NCI-H2196 treated with DMSO at 0.1 percent for 48 hours (cell line): Measurements from ENCODE around the gene ZNRF3.
"Not testable (repeated sequence)": the region's sequence is repeated elsewhere in the genome, so short reads cannot be mapped to it uniquely, and the experiment has no call there.

ENCODE experiments used
- DNase-seq: peaks from one replicate; lab custom pipeline; 2025; ENCODE audit not compliant: unreplicated experiment; lab: John Stamatoyannopoulos, UW

ZNRF3 gene

DNA sequence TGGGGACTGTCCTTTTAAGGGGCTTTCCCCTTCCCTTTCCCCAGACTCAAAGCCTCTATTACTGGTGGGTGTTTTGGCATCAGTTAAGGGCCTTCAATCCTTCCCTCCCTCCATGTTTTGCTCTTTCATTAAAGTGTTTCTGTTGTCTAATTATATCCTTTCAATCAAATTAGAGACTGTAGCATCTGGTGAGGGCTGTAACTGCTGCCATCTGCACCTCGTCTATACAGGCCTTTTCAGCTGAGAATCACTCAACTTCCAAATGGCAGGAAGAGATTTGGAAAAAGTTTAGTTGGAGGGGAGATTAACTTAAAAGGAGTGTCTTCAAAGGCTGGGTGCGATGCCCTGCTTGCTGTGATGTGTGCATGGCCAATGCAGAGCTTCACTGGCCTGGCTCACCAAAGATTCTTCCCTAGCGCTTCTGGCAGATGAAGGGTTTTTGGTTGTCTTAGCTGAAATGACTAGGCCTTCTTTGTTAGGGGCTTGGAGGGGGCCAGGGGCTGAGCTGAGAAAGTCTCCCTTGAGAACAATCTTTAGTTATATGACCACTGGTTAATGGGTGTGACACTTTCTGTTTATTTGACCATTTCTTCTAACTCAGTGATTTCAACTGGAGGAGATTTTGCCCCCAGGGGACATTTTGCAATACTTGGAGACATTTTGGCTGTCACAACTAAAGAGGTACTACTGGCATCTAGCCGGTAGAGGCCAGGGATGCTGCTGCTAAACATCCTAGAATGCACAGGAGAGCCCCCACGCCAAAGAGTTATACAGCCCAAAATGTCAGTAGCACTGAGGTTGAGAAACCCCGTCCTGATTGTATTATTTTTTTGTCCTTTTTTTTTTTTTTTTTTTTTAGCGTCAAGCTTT, 197.0 kb downstream of the ZNRF3 start:
- DNase-seq: no peak

DNA sequence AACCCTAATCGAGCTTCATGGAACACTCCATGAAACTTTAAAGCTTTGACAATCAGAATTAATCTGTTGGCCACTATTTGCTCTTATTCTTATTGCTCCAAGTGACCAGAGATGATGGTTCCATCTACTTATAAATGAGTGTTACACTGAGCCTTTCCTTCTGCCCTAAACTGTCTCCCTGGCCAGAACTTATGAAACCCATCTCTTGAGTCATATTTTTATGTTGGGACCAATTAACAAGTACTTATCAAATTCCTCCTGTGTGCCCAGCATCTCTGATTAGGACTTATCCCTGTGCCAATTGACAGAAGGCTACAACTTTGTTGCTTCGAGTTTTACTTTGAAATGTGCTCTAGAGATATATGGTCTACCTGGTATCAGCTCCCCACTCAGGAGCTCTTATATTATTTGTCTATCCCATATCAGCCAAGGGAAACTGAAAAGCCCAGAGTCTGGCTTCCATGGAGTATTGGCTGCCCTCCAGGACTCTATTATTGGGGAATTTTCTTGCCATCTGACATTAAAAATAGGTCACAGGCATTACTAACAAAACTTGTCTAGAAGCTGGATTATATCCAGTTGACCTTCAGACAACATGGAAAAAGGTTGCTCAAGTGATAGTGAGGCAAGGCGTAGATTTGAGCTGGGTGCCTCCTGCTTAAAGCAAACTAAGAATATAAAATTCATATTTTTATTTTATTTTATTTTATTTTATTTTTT, 198.3 kb downstream of the ZNRF3 start:
- DNase-seq: no peak

DNA sequence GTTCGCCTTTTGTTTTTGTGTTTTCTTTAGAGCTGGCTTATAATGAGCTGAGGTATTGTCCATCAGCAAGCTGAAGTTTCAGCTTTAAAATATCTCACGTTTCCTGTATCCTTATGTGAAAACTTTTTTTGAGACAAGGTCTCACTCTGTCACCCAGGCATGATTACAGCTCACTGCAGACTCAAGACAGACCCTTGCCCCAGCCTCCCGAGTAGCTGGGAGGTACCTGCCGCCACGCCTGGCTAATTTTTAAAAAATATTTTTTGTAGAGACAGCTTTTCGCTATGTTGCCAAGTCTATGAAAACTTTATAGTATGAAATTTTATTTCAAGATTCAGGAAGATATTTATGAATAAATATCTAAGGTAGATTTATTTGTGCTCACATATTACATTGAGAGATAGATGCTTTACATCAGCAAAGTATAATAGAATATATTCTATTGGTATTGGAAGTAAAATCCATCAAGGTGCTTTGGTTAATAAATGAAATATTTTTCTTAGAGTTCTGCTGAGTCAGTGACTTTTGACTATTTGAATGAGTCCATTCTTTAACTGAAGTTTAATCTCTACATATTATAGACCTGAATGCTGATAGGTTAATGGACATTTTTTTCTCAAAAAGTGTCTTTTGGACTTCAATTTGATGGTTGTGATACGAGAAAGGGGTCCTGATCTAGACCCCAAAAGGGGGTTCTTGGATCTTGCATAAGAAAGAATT, 199.6 kb downstream of the ZNRF3 start:
- DNase-seq: no peak

DNA sequence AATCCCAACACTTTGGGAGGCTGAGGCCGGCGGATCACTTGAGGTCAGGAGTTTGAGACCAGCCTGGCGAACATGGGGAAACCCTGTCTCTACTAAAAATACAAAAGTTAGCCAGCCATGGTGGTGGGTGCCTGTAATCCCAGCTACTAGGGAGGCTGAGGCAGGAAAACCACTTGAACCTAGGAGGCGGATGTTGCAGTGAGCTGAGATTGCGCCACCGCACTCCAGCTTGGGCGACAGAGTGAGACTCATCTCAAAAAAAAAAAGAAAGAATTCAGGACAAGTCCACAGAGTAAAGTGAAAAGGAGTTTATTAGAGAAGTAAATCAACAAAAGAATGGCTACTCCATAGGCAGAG, 200.2 kb downstream of the ZNRF3 start:
- DNase-seq: not testable (repeated sequence)

DNA sequence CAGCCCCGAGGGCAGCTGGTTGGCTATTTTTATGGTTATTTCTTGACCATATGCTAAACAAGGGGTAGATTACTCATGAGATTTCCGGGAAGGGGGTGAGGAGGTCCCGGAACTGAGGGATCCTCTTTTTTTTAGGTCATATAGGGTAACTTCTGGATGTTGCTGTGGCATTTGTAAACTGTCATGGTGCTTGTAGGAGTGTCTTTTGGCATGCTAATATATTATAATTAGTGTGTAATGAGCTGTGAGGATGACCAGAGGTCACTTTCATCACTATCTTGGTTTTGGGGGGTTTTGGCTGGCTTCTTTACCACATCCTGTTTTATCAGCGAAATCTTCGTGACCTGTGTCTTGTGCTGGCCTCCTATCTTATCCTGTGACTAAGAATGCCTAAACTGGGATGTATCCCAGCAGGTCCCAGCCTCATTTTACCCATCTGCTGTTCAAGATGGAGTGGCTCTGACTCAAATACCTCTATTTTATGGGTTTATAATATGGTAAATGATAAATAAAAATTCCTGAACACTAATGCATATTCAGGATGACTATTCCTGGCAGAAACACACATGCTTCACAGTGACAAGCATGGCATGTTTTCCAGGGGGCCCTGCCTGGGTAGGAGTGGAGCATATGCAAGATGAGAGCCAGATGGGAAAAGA, 200.7 kb downstream of the ZNRF3 start:
- no peak for DNase-seq

DNA sequence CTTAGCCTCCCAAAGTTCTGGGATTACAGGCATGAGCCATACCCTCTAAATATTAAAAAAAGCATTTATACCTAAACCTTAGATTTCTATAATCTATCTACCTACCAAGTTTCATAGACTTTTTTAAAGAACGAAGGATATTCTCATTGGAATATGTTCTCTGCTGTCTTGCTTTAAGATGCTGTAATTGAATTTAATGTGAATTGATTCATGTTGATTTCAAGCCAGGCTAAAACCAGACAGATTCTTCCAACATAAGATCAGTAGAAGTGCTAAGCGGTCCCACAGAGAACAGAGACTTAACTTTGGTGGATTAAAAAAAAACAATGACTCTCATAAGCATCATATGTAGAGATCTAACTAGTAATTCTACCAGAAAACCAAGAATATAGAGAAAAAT, 203.6 kb downstream of the ZNRF3 start:
- DNase-seq: no peak

DNA sequence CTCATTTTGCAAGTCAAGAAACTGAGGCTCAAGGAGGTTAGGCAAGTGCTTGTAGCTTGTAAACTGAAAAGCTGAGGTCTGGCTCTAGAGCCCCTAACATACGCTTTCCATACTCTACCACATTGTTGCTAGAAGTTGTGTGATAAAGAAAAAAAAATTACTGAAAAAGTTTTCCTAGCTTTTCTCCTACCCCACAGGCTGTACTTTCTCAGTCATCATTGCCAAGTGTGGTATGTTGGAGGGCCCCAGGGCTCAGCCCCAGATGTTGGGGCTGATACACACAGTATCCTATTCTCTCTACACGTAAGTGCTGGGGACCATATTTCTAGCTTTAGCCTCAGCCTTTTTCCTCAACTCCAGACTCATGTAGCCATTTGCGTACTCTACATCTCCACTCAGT, 205.4 kb downstream of the ZNRF3 start:
- no peak for DNase-seq

DNA sequence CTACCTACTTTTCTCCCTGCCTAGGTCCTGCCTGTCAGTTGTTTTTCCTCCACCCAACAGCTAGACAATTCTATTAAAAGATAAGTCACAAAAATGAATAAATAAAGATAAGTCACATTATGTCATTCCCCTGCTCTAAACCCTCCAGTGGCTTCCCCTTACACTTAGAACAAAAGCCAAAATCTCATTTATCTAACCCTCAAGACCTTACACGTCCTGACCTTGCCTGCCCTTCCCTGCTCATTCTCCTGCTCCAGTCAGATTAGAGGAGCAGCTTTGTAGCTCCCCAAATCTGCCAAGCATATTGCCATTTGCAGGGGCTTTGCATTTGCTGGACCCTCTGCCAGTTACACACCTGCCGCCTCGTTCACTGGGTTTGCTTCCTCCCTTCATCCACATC, 206.1 kb downstream of the ZNRF3 start:
- DNase-seq: no peak

DNA sequence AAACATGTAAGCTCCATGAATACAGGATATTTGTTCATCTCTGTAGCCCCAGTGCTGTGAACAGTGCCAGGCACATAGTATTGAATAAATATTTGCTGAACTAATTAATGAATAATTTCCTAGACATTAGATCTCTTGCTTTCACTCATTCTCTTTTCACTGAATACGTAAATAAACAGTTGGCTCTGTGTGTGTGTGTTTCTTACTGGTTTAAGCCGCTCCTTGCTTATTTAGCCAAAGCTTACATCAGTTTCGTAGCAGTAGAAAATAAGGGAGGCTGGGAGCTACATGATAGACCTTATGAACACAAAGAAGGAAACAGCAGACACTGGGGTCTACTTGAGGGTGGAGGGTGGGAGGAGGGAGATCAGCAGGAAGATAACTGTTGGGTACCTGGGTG, 206.7 kb downstream of the ZNRF3 start:
- no peak for DNase-seq

DNA sequence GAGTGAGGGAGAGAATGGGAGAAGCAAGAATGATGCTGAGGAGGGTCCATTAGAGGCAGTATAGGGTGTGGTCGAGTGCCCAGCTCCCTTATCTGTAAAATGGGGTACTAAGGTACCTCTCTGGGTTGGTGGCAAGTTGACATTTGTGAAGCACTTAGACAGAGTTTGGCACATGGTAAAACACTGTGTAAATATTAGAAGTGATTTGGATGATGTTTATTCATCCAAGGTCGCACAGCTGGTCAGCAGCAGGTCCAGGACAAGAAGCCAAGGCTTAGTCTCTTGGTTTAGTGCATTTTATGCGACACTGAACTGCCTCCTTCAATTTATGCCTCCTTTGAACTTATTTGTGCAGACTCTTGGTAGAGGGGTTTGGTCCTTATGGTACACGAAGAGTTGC, 208.9 kb downstream of the ZNRF3 start:
- DNase-seq: no peak

DNA sequence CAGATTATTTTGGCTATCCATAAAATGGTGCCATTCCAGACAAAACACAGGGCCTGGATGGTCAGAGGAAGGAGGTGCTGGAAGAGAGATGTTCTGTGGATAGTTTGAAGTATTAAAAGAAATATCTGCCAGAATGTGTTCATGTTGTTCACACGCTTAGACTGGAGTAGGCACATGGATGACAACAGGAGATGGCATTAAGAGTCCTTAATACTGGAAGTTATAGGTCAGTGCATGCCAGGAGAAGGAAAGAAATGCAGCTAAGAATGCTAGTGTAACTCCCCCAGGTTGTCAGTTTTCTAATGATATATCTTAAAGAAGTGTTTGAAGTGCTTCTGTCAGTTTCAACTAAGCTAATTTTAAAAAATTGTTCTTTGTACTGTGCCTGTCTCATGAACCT, 209.7 kb downstream of the ZNRF3 start:
- no peak for DNase-seq

DNA sequence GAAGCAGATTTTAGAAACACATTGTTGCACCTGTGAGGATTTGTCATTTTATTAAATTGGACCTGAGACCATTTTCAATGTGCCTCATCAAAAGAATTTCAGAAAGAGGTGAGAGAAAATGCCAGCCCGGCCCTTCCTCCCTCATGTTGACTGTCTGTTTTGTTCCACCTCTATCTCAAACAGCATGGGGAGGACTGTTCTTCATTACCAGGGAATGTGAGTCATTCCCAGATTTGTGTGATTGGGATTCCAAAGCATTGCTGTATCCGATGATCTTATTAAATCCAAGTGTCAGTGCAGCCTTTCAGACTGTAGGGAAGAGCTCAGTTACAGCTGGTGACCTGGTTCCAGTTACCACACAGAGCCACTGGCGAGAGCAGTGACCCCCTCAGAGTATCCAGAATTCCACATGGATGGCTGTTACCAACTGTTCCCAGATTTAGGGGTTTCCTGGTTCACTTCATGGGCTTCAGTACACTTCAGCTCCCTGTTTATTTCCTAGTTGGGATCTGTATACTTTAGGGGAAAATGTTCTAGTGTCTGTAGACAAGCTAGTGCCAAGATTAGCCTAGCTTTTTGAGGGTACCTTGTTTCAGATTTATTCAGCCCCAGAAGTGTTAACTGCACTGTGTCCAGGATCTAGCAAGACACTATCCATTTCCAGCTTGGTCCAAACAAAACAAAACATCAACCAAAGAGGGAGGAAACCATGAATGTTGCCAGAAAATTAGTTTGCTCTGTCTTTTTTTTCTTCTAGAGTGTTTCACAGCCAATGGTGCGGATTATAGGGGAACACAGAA, 210.3 kb downstream of the ZNRF3 start:
- DNase-seq: no peak

DNA sequence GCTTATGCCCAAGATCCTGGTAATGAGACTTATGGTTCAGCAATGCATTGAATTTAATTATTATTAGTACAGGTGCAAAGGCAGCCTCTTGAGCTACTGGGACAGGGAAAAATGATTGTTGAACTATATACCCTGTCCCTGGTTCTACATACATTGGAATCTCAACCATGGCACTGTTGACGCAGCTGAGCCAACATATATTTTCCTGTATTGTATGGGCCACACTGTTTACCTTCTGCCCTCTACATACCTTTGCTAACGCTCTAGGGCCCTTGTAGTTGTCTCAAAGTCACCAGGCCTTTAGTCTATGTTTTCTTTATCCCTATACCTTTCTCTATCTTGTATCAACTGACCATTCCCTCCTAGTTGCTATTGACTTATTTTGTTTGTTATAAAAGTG, 212.1 kb downstream of the ZNRF3 start:
- DNase-seq: no peak

DNA sequence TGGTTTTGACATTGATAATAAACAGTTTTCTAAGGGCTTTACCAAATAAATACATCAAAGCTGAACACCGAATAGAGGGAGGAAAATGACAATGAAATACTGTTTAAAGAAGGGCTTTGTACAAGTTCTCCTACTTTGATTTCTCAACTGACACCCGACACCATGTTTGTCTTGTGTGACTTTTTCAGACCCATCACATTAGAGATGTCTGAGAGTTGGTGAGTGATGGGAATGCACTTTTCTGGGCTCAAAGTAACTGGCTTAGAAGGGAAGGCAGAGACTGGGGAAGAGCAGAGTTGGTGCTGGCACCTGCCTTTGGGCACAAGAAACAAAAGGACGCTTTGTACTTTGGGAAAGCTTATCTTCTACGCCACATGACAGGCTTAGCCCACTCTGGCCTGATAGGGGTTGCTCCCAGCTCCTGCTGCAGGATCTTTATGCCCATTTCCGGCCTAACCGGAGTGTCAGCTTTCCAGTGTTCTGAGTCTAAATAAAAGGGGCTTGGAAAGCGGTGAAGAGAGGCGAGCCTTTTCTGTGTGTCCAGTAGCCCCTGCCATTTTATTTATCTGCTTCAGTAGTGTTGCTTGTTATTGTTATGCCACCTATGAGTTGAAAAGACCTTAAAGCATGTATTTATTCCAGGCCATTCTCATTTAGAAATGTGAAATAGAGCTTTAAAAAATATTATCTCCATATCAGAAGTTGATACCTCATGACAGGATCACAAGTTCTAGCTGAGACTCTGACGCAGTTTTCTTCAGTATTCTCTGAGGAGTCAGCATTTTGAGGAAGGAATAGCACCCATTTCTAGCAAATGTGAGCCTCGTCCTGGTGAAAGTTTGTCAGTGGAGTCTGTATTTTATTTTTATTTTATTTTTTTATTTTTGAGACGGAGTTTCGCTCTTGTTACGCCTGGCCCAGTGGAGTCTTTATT, 213.6 kb downstream of the ZNRF3 start:
- no peak for DNase-seq

DNA sequence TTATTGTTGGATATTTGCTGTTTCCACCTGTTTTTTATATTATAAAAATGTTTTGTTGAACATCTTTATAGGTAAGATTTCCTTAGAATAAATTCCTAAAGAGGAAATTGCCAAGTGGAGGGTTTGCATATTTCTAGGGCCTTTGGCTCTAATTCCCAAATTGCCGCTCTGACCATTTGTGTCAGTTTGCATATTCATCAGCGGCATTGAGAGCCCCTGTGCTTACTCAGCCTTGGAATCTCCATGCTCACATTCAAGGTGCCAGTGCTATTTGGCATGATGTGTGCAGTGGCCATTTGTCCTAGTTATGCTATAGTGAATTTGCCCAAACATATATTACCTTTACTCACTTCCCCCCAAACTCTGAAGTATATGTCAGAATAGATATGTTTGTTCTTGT, 214.9 kb downstream of the ZNRF3 start:
- no peak for DNase-seq

DNA sequence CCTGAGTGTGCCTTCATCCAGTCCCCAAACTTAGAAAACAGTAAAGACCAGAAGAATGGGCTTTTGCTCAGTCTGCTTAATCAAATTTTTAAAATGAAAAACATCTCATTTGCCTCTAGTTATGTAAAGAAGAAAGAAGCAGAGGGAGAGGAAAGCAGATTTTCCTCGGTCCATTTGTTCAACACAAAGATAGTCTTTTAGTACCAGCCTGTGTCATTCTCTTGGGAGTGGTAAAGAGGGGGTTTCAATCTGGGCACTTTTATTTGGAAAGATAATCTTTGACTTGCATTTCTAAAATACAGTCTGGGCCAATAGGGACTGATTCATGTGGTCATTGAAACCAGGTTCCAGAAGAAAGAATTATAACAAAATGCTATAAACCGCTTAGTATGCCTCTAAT, 218.9 kb downstream of the ZNRF3 start:
- no peak for DNase-seq

DNA sequence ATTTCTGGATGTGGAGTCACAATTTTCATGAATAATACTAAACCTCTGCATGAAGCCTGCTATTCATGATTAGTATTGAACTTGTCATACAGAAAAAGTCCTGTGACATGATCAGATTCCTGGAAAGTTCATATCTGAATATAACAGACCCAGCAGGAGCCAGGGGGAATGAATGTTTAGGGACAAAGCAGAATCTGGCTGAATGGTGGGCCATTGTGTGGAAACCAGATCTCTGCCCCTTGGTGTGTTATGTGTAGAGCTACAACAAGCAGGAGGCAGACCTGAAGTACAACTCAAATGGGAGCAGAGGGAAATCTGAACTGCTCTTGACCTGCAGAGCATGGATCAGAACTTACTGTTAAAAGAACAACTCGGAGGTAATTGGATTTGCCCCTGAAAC, 219.7 kb downstream of the ZNRF3 start:
- DNase-seq: no peak

DNA sequence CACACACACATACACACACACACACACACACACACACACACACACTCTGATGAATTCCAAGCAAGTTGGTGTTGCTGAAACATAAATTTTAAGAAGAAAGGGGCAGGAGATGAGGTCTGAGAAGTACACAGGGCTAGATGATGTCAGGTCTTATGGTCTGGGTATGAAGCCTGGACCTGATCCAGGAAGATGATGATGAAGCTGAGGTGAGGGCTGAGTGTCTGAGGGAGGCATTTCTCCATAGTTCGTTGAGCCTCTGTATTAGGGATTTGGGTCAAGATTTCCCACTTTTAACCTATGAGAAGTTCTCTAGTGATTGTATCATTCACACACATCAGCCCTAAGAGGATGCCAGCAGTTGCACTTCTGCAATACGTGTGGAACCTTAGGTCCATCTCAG, 222.1 kb downstream of the ZNRF3 start:
- no peak for DNase-seq

DNA sequence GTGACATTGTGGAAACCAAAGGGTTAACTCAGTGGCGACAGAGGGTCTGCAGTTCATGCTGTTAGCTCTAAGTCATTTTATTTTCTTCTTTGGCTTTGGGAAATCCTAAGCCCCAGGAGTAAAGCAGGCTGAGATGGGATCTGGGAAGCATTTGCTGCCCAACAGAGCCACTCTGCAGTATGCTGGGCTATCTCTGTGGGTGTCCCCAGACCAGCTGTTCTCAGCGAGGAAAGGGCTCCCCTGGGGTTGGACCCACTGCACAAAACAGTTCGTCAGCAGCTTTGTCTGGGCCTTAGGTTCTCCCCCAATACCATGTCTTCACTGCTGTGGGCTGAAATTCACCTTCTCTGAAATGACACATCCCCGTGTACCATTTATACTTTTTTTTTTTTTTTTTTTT, 223.5 kb downstream of the ZNRF3 start:
- DNase-seq: no peak
